ENCODE measurements around the gene PTPN6. TPM values are rescaled to one million over a fixed set of nuclear protein-coding genes. Genes with fewer than 3 reads are reported as not detected.

Gene PTPN6
- total and polyA plus RNA-seq, 2 donors (not counting 1 experiment from before 2014, with no cell fraction given) = 0.06 TPM; not detected in 1

GRCh38 chr12:7008864-7009263, 57.7 kb downstream of the PTPN6 start:
- no peaks in the 10 kb centered on the region for H4K20me1 ChIP-seq (ENCODE audit: control insufficient read depth, extremely low read depth, insufficient read depth, low read length)
- H3K9ac ChIP-seq (ENCODE audit: insufficient read depth, low read length) = no peak overlapping the region
- no peaks in the 10 kb centered on the region for H3K27me3 ChIP-seq (ENCODE audit: control insufficient read depth, insufficient read depth, low read length)
- H3K27ac ChIP-seq (ENCODE audit: insufficient read depth, low read length) = no peak overlapping the region
- TF ChIP-seq CTCF (conservative IDR thresholded peaks at IDR 0.05 in 1 of 2, IDR thresholded peaks at IDR 0.05 in 1 of 2; ENCODE audit: low read depth in 1 of 2, low read length in 2 of 2) = no peak
- no peak for TF ChIP-seq EZH2 (IDR thresholded peaks at IDR 0.05; ENCODE audit: low read length, missing control alignments)
- no peaks in the 10 kb centered on the region for H3K9me3 ChIP-seq (ENCODE audit: control insufficient read depth, insufficient read depth, low read depth, low read length)
- no peak overlapping the region for H3K4me2 ChIP-seq (ENCODE audit: extremely low read depth, insufficient read depth, low read length)
- H3K79me2 ChIP-seq (ENCODE audit: control insufficient read depth, insufficient read depth, low read length) = no peaks in the 10 kb centered on the region
- no peak overlapping the region for H2AFZ ChIP-seq (ENCODE audit: low read length)
- H3K4me1 ChIP-seq (ENCODE audit: control insufficient read depth, extremely low read depth, insufficient read depth, low read length) = no peaks in the 10 kb centered on the region
- DNase-seq (ENCODE audit: low read depth in 2 of 2) = no peak
- no peaks in the 10 kb centered on the region for H3K36me3 ChIP-seq (ENCODE audit: control insufficient read depth, insufficient read depth, low read length)
- no peak overlapping the region for H3K4me3 ChIP-seq (replicated peaks in 1 of 4; ENCODE audit: control extremely low read depth in 1 of 4, insufficient read depth in 1 of 4, low read depth in 3 of 4, low read length in 4 of 4)

GRCh38 chr12:7009512-7009911, 58.4 kb downstream of the PTPN6 start:
- no peak overlapping the region for H3K27ac ChIP-seq (ENCODE audit: insufficient read depth, low read length)
- H3K9ac ChIP-seq (ENCODE audit: insufficient read depth, low read length) = no peak overlapping the region
- no peak overlapping the region for H2AFZ ChIP-seq (ENCODE audit: low read length)
- H3K9me3 ChIP-seq (ENCODE audit: control insufficient read depth, insufficient read depth, low read depth, low read length) = no peaks in the 10 kb centered on the region
- no peaks in the 10 kb centered on the region for H3K36me3 ChIP-seq (ENCODE audit: control insufficient read depth, insufficient read depth, low read length)
- no peaks in the 10 kb centered on the region for H4K20me1 ChIP-seq (ENCODE audit: control insufficient read depth, extremely low read depth, insufficient read depth, low read length)
- H3K4me1 ChIP-seq (ENCODE audit: control insufficient read depth, extremely low read depth, insufficient read depth, low read length) = no peaks in the 10 kb centered on the region
- H3K27me3 ChIP-seq (ENCODE audit: control insufficient read depth, insufficient read depth, low read length) = no peaks in the 10 kb centered on the region
- DNase-seq (ENCODE audit: low read depth in 2 of 2) = peak in 1 of 2 donors; percentile 32
- TF ChIP-seq EZH2 (IDR thresholded peaks at IDR 0.05; ENCODE audit: low read length, missing control alignments) (no peak), CTCF (conservative IDR thresholded peaks at IDR 0.05 in 1 of 2, IDR thresholded peaks at IDR 0.05 in 1 of 2; ENCODE audit: low read depth in 1 of 2, low read length in 2 of 2) (no peak)
- no peak overlapping the region for H3K4me3 ChIP-seq (replicated peaks in 1 of 4; ENCODE audit: control extremely low read depth in 1 of 4, insufficient read depth in 1 of 4, low read depth in 3 of 4, low read length in 4 of 4)
- no peak overlapping the region for H3K4me2 ChIP-seq (ENCODE audit: extremely low read depth, insufficient read depth, low read length)
- H3K79me2 ChIP-seq (ENCODE audit: control insufficient read depth, insufficient read depth, low read length) = no peaks in the 10 kb centered on the region

Other genes starting within 250 kb of the PTPN6 start
- 67.0 and 79.1 TPM in 2 replicates for gene COPS7A, start 227.3 kb upstream of the PTPN6 start, total RNA-seq
- gene COPS7A, start 227.3 kb upstream of the PTPN6 start, polyA plus RNA-seq = 114 and 138 TPM in 2 replicates
- 88.6 and 106 TPM in 2 replicates for gene MLF2, start 198.2 kb upstream of the PTPN6 start, total RNA-seq
- 287 and 289 TPM in 2 replicates for gene MLF2, start 198.2 kb upstream of the PTPN6 start, polyA plus RNA-seq
- gene PTMS, start 185.0 kb upstream of the PTPN6 start, total RNA-seq = 29.5 and 63.6 TPM in 2 replicates
- 269 and 312 TPM in 2 replicates for gene PTMS, start 185.0 kb upstream of the PTPN6 start, polyA plus RNA-seq
- gene LAG3, start 178.8 kb upstream of the PTPN6 start, total RNA-seq = 0.17 and 0.26 TPM in 2 replicates
- 0.09 and 0.17 TPM in 2 replicates for gene LAG3, start 178.8 kb upstream of the PTPN6 start, polyA plus RNA-seq
- gene CD4, start 161.8 kb upstream of the PTPN6 start, total RNA-seq = 14.4 and 27.2 TPM in 2 replicates
- gene CD4, start 161.8 kb upstream of the PTPN6 start, polyA plus RNA-seq = 50.8 and 152 TPM in 2 replicates
- 11.1 and 11.8 TPM in 2 replicates for gene GPR162, start 129.5 kb upstream of the PTPN6 start, total RNA-seq
- gene GPR162, start 129.5 kb upstream of the PTPN6 start, polyA plus RNA-seq = 3.3 and 5.6 TPM in 2 replicates
- gene P3H3, start 122.9 kb upstream of the PTPN6 start, total RNA-seq = 72.4 and 96.3 TPM in 2 replicates
- gene P3H3, start 122.9 kb upstream of the PTPN6 start, polyA plus RNA-seq = 39.8 and 44.0 TPM in 2 replicates
- gene GNB3, start 110.4 kb upstream of the PTPN6 start, total RNA-seq = 1.3 and 1.7 TPM in 2 replicates
- gene GNB3, start 110.4 kb upstream of the PTPN6 start, polyA plus RNA-seq = 2.7 and 3.7 TPM in 2 replicates
- gene CDCA3, start 100.1 kb upstream of the PTPN6 start, total RNA-seq = 1.5 and 9.1 TPM in 2 replicates
- gene CDCA3, start 100.1 kb upstream of the PTPN6 start, polyA plus RNA-seq = 9.4 and 56.9 TPM in 2 replicates
- 53.4 and 69.9 TPM in 2 replicates for gene USP5, start 99.2 kb upstream of the PTPN6 start, total RNA-seq
- gene USP5, start 99.2 kb upstream of the PTPN6 start, polyA plus RNA-seq = 42.2 and 66.3 TPM in 2 replicates
- 906 and 934 TPM in 2 replicates for gene TPI1, start 83.8 kb upstream of the PTPN6 start, total RNA-seq
- 1,617 and 1,654 TPM in 2 replicates for gene TPI1, start 83.8 kb upstream of the PTPN6 start, polyA plus RNA-seq
- gene SPSB2, start 78.1 kb upstream of the PTPN6 start, total RNA-seq = 12.7 and 12.8 TPM in 2 replicates
- 1.8 and 2.5 TPM in 2 replicates for gene SPSB2, start 78.1 kb upstream of the PTPN6 start, polyA plus RNA-seq
- 9.6 and 14.9 TPM in 2 replicates for gene LRRC23, start 46.5 kb upstream of the PTPN6 start, total RNA-seq
- gene LRRC23, start 46.5 kb upstream of the PTPN6 start, polyA plus RNA-seq = 5.6 and 6.4 TPM in 2 replicates
- gene ENO2, start 36.8 kb upstream of the PTPN6 start, total RNA-seq = 20.3 TPM in 2 replicates
- 29.4 and 43.0 TPM in 2 replicates for gene ENO2, start 36.8 kb upstream of the PTPN6 start, polyA plus RNA-seq
- gene ATN1, start 23.4 kb upstream of the PTPN6 start, total RNA-seq = 8.2 and 21.5 TPM in 2 replicates
- gene ATN1, start 23.4 kb upstream of the PTPN6 start, polyA plus RNA-seq = 9.4 and 14.5 TPM in 2 replicates
- gene RNU7-1, start 7.5 kb upstream of the PTPN6 start, total RNA-seq = not detected in 2 replicates
- gene RNU7-1, start 7.5 kb upstream of the PTPN6 start, polyA plus RNA-seq = not detected in 2 replicates
- 107 and 177 TPM in 2 replicates for gene C12orf57, start 7.3 kb upstream of the PTPN6 start, total RNA-seq
- 172 and 220 TPM in 2 replicates for gene C12orf57, start 7.3 kb upstream of the PTPN6 start, polyA plus RNA-seq
- gene PHB2, start 19.3 kb downstream of the PTPN6 start, total RNA-seq = 112 and 169 TPM in 2 replicates
- gene PHB2, start 19.3 kb downstream of the PTPN6 start, polyA plus RNA-seq = 193 and 266 TPM in 2 replicates
- gene EMG1, start 19.6 kb downstream of the PTPN6 start, total RNA-seq = 27.4 and 31.6 TPM in 2 replicates
- 33.4 and 46.4 TPM in 2 replicates for gene EMG1, start 19.6 kb downstream of the PTPN6 start, polyA plus RNA-seq
- gene LPCAT3, start 67.1 kb downstream of the PTPN6 start, total RNA-seq = 10.0 and 11.4 TPM in 2 replicates
- gene LPCAT3, start 67.1 kb downstream of the PTPN6 start, polyA plus RNA-seq = 48.5 and 54.0 TPM in 2 replicates
- 997 and 1,549 TPM in 2 replicates for gene C1S, start 109.4 kb downstream of the PTPN6 start, total RNA-seq
- 265 and 507 TPM in 2 replicates for gene C1S, start 109.4 kb downstream of the PTPN6 start, polyA plus RNA-seq
- 407 and 650 TPM in 2 replicates for gene C1R, start 141.1 kb downstream of the PTPN6 start, total RNA-seq
- gene C1R, start 141.1 kb downstream of the PTPN6 start, polyA plus RNA-seq = 284 and 617 TPM in 2 replicates
- gene C1RL, start 157.9 kb downstream of the PTPN6 start, total RNA-seq = 34.4 and 64.9 TPM in 2 replicates
- 26.8 and 46.2 TPM in 2 replicates for gene C1RL, start 157.9 kb downstream of the PTPN6 start, polyA plus RNA-seq
- gene RBP5, start 177.5 kb downstream of the PTPN6 start, total RNA-seq = 0.26 TPM in 1 of 2 replicates, not detected in the other
- not detected in 2 replicates for gene RBP5, start 177.5 kb downstream of the PTPN6 start, polyA plus RNA-seq
- 9.5 and 23.5 TPM in 2 replicates for gene CLSTN3, start 179.0 kb downstream of the PTPN6 start, total RNA-seq
- gene CLSTN3, start 179.0 kb downstream of the PTPN6 start, polyA plus RNA-seq = 8.3 and 11.9 TPM in 2 replicates
- 23.3 and 28.0 TPM in 2 replicates for gene PEX5, start 238.3 kb downstream of the PTPN6 start, total RNA-seq
- gene PEX5, start 238.3 kb downstream of the PTPN6 start, polyA plus RNA-seq = 14.4 and 18.7 TPM in 2 replicates

All from fibroblast of lung (primary cell).